Lower leg skin (tissue), 3 donors: Measurements from ENCODE around the gene BPIFA1.

Experiments used
- POLR2A ChIP-seq, 2 donors: fragments of 450-650 bp; IDR thresholded peaks; one replicate each; pipeline ENCODE4 v1.6.1; 2016 to 2017; ENCODE audit warnings: antibody characterized with exemption in 2 of 2, mild to moderate bottlenecking in 1 of 2, moderate library complexity in 1 of 2
- TF ChIP-seq, protein P1 (sequence below), 3 donors: fragments of 450-650 bp; IDR thresholded peaks; one replicate each; pipeline ENCODE4 v1.5.1; 2016; ENCODE audit warnings: antibody characterized with exemption in 3 of 3, mild to moderate bottlenecking in 3 of 3, moderate library complexity in 2 of 3

DNA sequence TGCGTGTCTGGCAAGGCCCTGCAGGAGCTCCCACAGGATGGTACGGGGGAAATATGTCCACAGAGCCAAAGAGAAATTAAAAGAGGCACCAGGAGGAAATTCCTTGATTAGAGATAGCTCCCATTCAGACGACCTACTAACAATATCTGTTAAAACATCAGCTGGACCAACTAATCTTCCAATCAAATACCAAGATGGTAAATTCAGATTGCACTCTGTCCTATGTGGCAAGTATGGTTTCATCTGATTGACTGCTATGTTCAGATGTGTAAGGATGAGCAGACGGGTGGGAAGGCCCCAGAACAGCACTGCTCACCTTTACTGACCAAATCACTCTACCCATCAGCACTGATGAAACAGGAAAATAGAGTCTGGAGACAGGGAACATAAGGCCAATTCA lies 48.3 kb upstream of the BPIFA1 start:
- TF ChIP-seq, protein P1, sequence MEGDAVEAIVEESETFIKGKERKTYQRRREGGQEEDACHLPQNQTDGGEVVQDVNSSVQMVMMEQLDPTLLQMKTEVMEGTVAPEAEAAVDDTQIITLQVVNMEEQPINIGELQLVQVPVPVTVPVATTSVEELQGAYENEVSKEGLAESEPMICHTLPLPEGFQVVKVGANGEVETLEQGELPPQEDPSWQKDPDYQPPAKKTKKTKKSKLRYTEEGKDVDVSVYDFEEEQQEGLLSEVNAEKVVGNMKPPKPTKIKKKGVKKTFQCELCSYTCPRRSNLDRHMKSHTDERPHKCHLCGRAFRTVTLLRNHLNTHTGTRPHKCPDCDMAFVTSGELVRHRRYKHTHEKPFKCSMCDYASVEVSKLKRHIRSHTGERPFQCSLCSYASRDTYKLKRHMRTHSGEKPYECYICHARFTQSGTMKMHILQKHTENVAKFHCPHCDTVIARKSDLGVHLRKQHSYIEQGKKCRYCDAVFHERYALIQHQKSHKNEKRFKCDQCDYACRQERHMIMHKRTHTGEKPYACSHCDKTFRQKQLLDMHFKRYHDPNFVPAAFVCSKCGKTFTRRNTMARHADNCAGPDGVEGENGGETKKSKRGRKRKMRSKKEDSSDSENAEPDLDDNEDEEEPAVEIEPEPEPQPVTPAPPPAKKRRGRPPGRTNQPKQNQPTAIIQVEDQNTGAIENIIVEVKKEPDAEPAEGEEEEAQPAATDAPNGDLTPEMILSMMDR (IDR thresholded peaks at IDR 0.05) = no peak
- no peak for TF ChIP-seq POLR2A (IDR thresholded peaks at IDR 0.05)
